Fibroblast of lung (primary cell): Measurements from ENCODE around the gene DEFB129. TPM values are rescaled to one million over a fixed set of nuclear protein-coding genes. Genes with fewer than 3 reads are reported as not detected.
"Not testable (repeated sequence)": the region's sequence is repeated elsewhere in the genome, so short reads cannot be mapped to it uniquely, and the experiment has no call there.

ENCODE experiments used
- DNase-seq, 2 donors: peaks; one replicate each; pipeline versions ENCODE4 v3.0.0 to v3.0.0-alpha.2; 2010; ENCODE audit warnings: low read depth in 2 of 2
- H2AFZ ChIP-seq: 2 replicates; pipeline ENCODE4 v1.5.1; 2012; ENCODE audit warnings: low read length, control low read depth, inconsistent platforms
- H3K27ac ChIP-seq: 2 replicates; pipeline ENCODE4 v1.5.1; 2011; ENCODE audit warnings: low read length, control low read depth; ENCODE audit not compliant: insufficient read depth
- H3K27me3 ChIP-seq: 2 replicates; pipeline ENCODE4 v1.5.1; 2011; ENCODE audit warnings: mild to moderate bottlenecking, low read length; ENCODE audit not compliant: control insufficient read depth, insufficient read depth
- H3K36me3 ChIP-seq: 2 replicates; pipeline ENCODE4 v1.5.1; 2011; ENCODE audit warnings: low read length; ENCODE audit not compliant: control insufficient read depth, insufficient read depth
- H3K4me1 ChIP-seq: 2 replicates; pipeline ENCODE4 v1.5.1; 2011; ENCODE audit warnings: low read length; ENCODE audit not compliant: control insufficient read depth, insufficient read depth; ENCODE audit errors: extremely low read depth
- H3K4me2 ChIP-seq: 2 replicates; pipeline ENCODE4 v1.5.1; 2011; ENCODE audit warnings: low read length, control low read depth; ENCODE audit not compliant: insufficient read depth; ENCODE audit errors: extremely low read depth
- H3K4me3 ChIP-seq, 4 experiments: fragments of 200-600 bp in 1 of 4; sonication (generic) in 1 of 4; replicated peaks in 1 of 4; 2 replicates each; pipeline ENCODE4 v1.5.1; 2011 to 2016; ENCODE audit warnings: low read length in 4 of 4, low read depth in 3 of 4, mild to moderate bottlenecking in 3 of 4, control low read depth in 2 of 4, inconsistent platforms in 1 of 4, mixed read lengths in 1 of 4; ENCODE audit not compliant: insufficient read depth in 1 of 4; ENCODE audit errors: control extremely low read depth in 1 of 4
- H3K79me2 ChIP-seq: 2 replicates; pipeline ENCODE4 v1.5.1; 2012; ENCODE audit warnings: mild to moderate bottlenecking, low read length, inconsistent platforms; ENCODE audit not compliant: control insufficient read depth, insufficient read depth
- H3K9ac ChIP-seq: 2 replicates; pipeline ENCODE4 v1.5.1; 2011; ENCODE audit warnings: mild to moderate bottlenecking, low read length, control low read depth; ENCODE audit not compliant: insufficient read depth
- H3K9me3 ChIP-seq: 2 replicates; pipeline ENCODE4 v1.5.1; 2012; ENCODE audit warnings: low read depth, low read length; ENCODE audit not compliant: control insufficient read depth, insufficient read depth
- H4K20me1 ChIP-seq: 2 replicates; pipeline ENCODE4 v1.5.1; 2011; ENCODE audit warnings: low read length; ENCODE audit not compliant: control insufficient read depth, insufficient read depth; ENCODE audit errors: extremely low read depth
- CTCF ChIP-seq, 2 donors: IDR thresholded peaks in 1 of 2; conservative IDR thresholded peaks in 1 of 2; 1 replicate in 1 of 2; 2 replicates in 1 of 2; pipeline ENCODE4 v1.5.1; 2011 to 2012; ENCODE audit warnings: low read length in 2 of 2, control low read depth in 1 of 2, inconsistent platforms in 1 of 2, low read depth in 1 of 2, mild to moderate bottlenecking in 1 of 2
- EZH2 ChIP-seq: IDR thresholded peaks from 2 replicates; pipeline ENCODE4 v1.5.1; 2012; ENCODE audit warnings: low read length, control low read depth, mild to moderate bottlenecking; ENCODE audit errors: missing control alignments
- polyA plus RNA-seq, 2 donors: library from polyadenylated mRNA; depleted of rRNA in 1 of 2; stranded (reverse) in 1 of 2; unstranded in 1 of 2; fragments of >200 nt; gene quantifications; 2 replicates each; pipeline ENCODE4 v1.2.1, GENCODE V29; 2011 to 2012; ENCODE audit warnings: missing spikeins in 1 of 2
- total RNA-seq: library from RNA; depleted of rRNA; stranded (reverse); fragments of >200 nt; gene quantifications from 2 replicates; pipeline ENCODE4 v1.2.1, GENCODE V29; 2014

DEFB129 gene
- total and polyA plus RNA-seq, 2 donors (not counting 1 experiment from before 2014, with no cell fraction given): not detected

GRCh38 chr20:221258-221830 is 5.7 kb upstream of the DEFB129 start:
- TF ChIP-seq CTCF (conservative IDR thresholded peaks at IDR 0.05 in 1 of 2, IDR thresholded peaks at IDR 0.05 in 1 of 2; ENCODE audit: low read depth in 1 of 2, low read length in 2 of 2) (no peak), EZH2 (no peak)
- H2AFZ ChIP-seq: no peak overlapping the region
- no peak overlapping the region for H3K4me2 ChIP-seq
- no peaks in the 10 kb centered on the region for H3K36me3 ChIP-seq
- no peak for DNase-seq
- no peak overlapping the region for H3K4me3 ChIP-seq
- H3K27me3 ChIP-seq: no peaks in the 10 kb centered on the region
- H3K9me3 ChIP-seq: no peaks in the 10 kb centered on the region
- no peaks in the 10 kb centered on the region for H3K79me2 ChIP-seq
- H3K27ac ChIP-seq: no peak overlapping the region
- H3K9ac ChIP-seq: no peak overlapping the region
- H3K4me1 ChIP-seq: no peaks in the 10 kb centered on the region
- no peaks in the 10 kb centered on the region for H4K20me1 ChIP-seq

GRCh38 chr20:225879-226278 is 1.2 kb upstream of the DEFB129 start:
- not testable (repeated sequence) for H3K27me3 ChIP-seq, H3K79me2 ChIP-seq, H3K9me3 ChIP-seq, H3K4me2 ChIP-seq, H3K27ac ChIP-seq, H3K9ac ChIP-seq, H3K4me1 ChIP-seq, H3K36me3 ChIP-seq, H2AFZ ChIP-seq, H3K4me3 ChIP-seq, H4K20me1 ChIP-seq, DNase-seq

GRCh38 chr20:227439-228105 is 514 bp downstream of the DEFB129 start:
- Histone ChIP-seq H3K9me3 (no peaks in the 10 kb centered on the region), H3K27me3 (no peaks in the 10 kb centered on the region), H3K27ac (no peak overlapping the region), H3K9ac (no peak overlapping the region), H3K79me2 (no peaks in the 10 kb centered on the region), H2AFZ (no peak overlapping the region), H3K4me3 (no peak overlapping the region), H3K4me1 (no peaks in the 10 kb centered on the region), H4K20me1 (no peaks in the 10 kb centered on the region), H3K36me3 (no peaks in the 10 kb centered on the region), H3K4me2 (no peak overlapping the region)
- TF ChIP-seq EZH2 (no peak), CTCF (conservative IDR thresholded peaks at IDR 0.05 in 1 of 2, IDR thresholded peaks at IDR 0.05 in 1 of 2; ENCODE audit: low read depth in 1 of 2, low read length in 2 of 2) (no peak)
- no peak for DNase-seq
